ENCODE data around the gene CC2D1B. TPM values are rescaled to one million over a fixed set of nuclear protein-coding genes. Genes with fewer than 3 reads are reported as not detected.

CC2D1B gene
- total and polyA plus RNA-seq, 9 of the 15 experiments (the other 6 are each of a cell fraction or from before 2014, with no cell fraction given): 1.2 to 33.6 (median 25.5) TPM

DNA sequence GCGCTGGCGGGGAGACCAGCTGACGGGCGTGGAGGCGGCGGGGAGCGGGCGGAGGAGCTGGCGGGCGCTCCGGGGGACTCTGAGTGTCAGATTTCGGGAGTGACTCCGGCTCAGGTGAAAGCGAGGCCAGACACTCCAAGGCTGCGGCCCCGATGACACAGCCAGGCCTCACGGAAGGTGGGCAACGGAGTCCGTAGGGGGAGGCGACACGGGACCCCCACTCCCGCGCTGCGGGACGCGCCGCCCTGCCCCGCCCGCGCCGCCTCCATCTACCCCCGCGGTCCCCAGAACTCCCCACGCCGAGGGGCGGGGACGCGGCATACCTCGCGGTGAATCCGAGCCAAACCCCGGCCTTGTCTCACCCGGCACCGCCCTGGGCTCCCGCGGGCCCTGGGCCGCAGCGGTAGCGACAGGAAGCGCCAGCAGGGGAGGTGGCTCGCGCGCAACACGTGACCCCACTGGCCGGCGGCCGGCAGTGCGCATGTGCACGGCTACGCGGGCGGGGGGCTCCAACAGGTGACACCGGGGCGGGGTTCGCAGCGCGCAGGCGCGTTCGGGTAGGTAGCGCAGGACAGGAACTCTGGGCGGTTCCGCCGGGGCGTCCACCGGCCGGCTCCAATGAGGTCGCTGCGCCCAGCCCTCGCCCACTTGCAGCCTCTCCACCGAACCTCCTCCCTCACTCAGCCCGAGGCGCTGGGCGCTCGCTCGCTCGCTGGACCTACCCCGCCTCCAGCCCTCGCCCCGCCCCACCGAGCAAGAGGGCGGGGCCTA, at the start of gene CC2D1B (continued):
- TF ChIP-seq, protein P1, sequence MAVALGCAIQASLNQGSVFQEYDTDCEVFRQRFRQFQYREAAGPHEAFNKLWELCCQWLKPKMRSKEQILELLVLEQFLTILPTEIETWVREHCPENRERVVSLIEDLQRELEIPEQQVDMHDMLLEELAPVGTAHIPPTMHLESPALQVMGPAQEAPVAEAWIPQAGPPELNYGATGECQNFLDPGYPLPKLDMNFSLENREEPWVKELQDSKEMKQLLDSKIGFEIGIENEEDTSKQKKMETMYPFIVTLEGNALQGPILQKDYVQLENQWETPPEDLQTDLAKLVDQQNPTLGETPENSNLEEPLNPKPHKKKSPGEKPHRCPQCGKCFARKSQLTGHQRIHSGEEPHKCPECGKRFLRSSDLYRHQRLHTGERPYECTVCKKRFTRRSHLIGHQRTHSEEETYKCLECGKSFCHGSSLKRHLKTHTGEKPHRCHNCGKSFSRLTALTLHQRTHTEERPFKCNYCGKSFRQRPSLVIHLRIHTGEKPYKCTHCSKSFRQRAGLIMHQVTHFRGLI (CRISPR knock-in tag; IDR thresholded peaks at IDR 0.05): no peak
- TF ChIP-seq ZBTB17 (CRISPR knock-in tag; IDR thresholded peaks at IDR 0.05) (peak; percentile 46), VEZF1 (CRISPR knock-in tag; IDR thresholded peaks at IDR 0.05) (peak; percentile 93), RBBP5 (IDR thresholded peaks at IDR 0.05; ENCODE audit: borderline replicate concordance, insufficient read depth, low read length, poor library complexity, severe bottlenecking) (no peak), HLTF (IDR thresholded peaks at IDR 0.05) (0 out of 2 replicates have a peak, but pooled peaks have one; percentile 15), MECOM (CRISPR knock-in tag; IDR thresholded peaks at IDR 0.05) (no peak), LARP7 (IDR thresholded peaks at IDR 0.05) (no peak), CBFA2T2 (conservative IDR thresholded peaks at IDR 0.05) (peak; percentile 85), MYC (IDR thresholded peaks at IDR 0.05; ENCODE audit: low read depth, low read length) (peak; percentile 87), MYC (CRISPR knock-in tag; IDR thresholded peaks at IDR 0.05; ENCODE audit: borderline replicate concordance, low read depth) (peak; percentile 10; the same call in 1 of the 2 replicates), FOXK1 (CRISPR knock-in tag; IDR thresholded peaks at IDR 0.05; ENCODE audit: borderline replicate concordance) (peak; percentile 91), KLF6 (CRISPR knock-in tag; IDR thresholded peaks at IDR 0.05; ENCODE audit: borderline replicate concordance) (no peak; the same call in 1 of the 2 replicates), HDAC8 (tag; IDR thresholded peaks at IDR 0.05) (peak; percentile 54; the same call in 1 of the 2 replicates), SAP30 (IDR thresholded peaks at IDR 0.05; ENCODE audit: borderline replicate concordance, insufficient read depth, low read depth, low read length, poor library complexity, severe bottlenecking) (no peak), TGIF2 (CRISPR knock-in tag; IDR thresholded peaks at IDR 0.05) (0 out of 2 replicates have a peak, but pooled peaks have one; percentile 59), SRF (CRISPR knock-in tag; IDR thresholded peaks at IDR 0.05) (peak in 1 of 2 experiments; percentile 78; a peak in 1 of 4 replicates)
- TF ChIP-seq, protein P2, sequence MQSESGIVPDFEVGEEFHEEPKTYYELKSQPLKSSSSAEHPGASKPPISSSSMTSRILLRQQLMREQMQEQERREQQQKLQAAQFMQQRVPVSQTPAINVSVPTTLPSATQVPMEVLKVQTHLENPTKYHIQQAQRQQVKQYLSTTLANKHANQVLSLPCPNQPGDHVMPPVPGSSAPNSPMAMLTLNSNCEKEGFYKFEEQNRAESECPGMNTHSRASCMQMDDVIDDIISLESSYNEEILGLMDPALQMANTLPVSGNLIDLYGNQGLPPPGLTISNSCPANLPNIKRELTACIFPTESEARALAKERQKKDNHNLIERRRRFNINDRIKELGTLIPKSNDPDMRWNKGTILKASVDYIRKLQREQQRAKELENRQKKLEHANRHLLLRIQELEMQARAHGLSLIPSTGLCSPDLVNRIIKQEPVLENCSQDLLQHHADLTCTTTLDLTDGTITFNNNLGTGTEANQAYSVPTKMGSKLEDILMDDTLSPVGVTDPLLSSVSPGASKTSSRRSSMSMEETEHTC (IDR thresholded peaks at IDR 0.05): peak; percentile 97
